Smooth muscle cell of the coronary artery (primary cell): ENCODE data around the gene PRDX6. TPM values are rescaled to one million over a fixed set of nuclear protein-coding genes. Genes with fewer than 3 reads are reported as not detected.

ENCODE experiments used
- total RNA-seq: library from RNA; depleted of rRNA; stranded (reverse); fragments of >200 nt; gene quantifications from 2 replicates; pipeline ENCODE4 v1.2.3, GENCODE V29; 2014; ENCODE audit warnings: low replicate concordance

PRDX6 gene, protein sequence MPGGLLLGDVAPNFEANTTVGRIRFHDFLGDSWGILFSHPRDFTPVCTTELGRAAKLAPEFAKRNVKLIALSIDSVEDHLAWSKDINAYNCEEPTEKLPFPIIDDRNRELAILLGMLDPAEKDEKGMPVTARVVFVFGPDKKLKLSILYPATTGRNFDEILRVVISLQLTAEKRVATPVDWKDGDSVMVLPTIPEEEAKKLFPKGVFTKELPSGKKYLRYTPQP
- total RNA-seq = 175 and 194 TPM in 2 replicates

DNA sequence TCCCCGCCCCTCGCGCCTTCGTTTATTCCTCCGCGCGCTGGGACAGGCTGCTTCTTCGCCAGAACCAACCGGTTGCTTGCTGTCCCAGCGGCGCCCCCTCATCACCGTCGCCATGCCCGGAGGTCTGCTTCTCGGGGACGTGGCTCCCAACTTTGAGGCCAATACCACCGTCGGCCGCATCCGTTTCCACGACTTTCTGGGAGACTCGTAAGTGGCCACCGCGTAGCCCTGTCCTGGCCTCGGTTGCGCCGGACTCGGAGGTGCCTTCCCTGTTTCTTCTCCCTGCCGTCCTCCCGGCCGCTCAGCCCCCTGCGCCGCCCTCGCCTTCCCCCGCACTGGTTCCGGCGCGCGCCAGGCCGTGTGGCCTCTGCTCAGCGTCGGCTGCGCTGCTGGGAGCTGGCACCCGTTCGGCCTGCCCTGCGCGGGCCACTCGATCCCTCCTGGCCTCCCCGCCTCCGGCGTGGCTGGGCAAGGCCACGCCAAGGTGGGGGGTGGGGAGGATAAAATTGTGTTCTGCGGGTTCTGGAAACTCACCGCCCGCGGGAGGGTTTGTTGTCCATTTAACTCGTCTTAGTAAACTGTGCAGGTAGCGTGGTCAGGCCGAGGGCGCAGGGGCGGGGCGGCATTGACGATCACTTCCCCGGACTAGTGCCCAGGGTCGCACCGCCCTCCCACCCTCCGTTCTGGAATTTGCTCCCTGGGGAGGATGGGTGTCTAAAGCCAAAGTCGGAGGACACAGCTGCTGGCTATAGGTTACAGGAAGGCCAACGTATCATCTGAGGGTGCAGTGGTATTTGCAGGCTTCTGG lies at the start of gene PRDX6:
PRDX6 (plus strand) TSS at position 50 of the 808 bp plus-strand sequence; CDS start at position 113, 63 bp downstream.

Other genes starting within 250 kb of the PRDX6 start
- under 0.01 TPM in 1 of 2 replicates, not detected in the other for gene SLC9C2, start 125.7 kb downstream of the PRDX6 start, total RNA-seq
- not detected in 2 replicates for gene TEX50, start 158.0 kb downstream of the PRDX6 start, total RNA-seq
- gene ANKRD45, start 192.5 kb downstream of the PRDX6 start, total RNA-seq = not detected in 2 replicates
- gene KLHL20, start 237.6 kb downstream of the PRDX6 start, total RNA-seq = 29.5 and 32.4 TPM in 2 replicates